OCI-LY7 (cell line): ENCODE measurements around the gene RICTOR. TPM values are rescaled to one million over a fixed set of nuclear protein-coding genes. Genes with fewer than 3 reads are reported as not detected.

Experiments used
- BruUV-seq: library from RNA; stranded (reverse); fragments of 400-500 nt; replicated peaks from 2 replicates; lab custom pipeline; 2021; lab: Mats Ljungman, UMichigan
- CTCF ChIA-PET: fragments of 300-600 bp; sonication (Branson Sonifier 250); formaldehyde crosslinking; loops from one replicate; lab custom pipeline; 2022; ENCODE audit warnings: antibody characterized with exemption; ENCODE audit not compliant: unreplicated experiment; lab: Charles Lee
- POLR2A ChIA-PET: fragments of 300-600 bp; sonication (Branson Sonifier 250); formaldehyde crosslinking; loops from one replicate; lab custom pipeline; 2022; ENCODE audit warnings: antibody characterized with exemption; lab: Charles Lee
- DNase-seq: peaks from one replicate; pipeline ENCODE4 v3.0.0-alpha.2; 2015; ENCODE audit warnings: low spot score
- H2AFZ ChIP-seq: fragments of 200-600 bp; sonication (generic), shearing (Covaris generic); 2 replicates; pipeline ENCODE4 v1.6.1; 2014; ENCODE audit warnings: mild to moderate bottlenecking, antibody characterized with exemption, low read length, moderate library complexity
- H3K27ac ChIP-seq: fragments of 200-600 bp; sonication (generic); 2 replicates; pipeline ENCODE4 v1.5.1; 2014; ENCODE audit warnings: mixed run types, low read depth, mild to moderate bottlenecking, moderate library complexity, low read length, inconsistent platforms; ENCODE audit not compliant: poor library complexity, severe bottlenecking
- H3K36me3 ChIP-seq: fragments of 200-600 bp; sonication (generic); 2 replicates; pipeline ENCODE4 v1.6.1; 2014; ENCODE audit warnings: mild to moderate bottlenecking, antibody characterized with exemption, low read length, moderate library complexity, mixed read lengths; ENCODE audit not compliant: insufficient read depth
- H3K4me1 ChIP-seq: fragments of 200-600 bp; sonication (generic); 2 replicates; pipeline ENCODE4 v1.5.1; 2014; ENCODE audit warnings: mild to moderate bottlenecking, low read length; ENCODE audit not compliant: insufficient read depth, poor library complexity, severe bottlenecking
- H3K4me2 ChIP-seq: fragments of 200-600 bp; sonication (generic); 2 replicates; pipeline ENCODE4 v1.6.1; 2014; ENCODE audit warnings: mild to moderate bottlenecking, low read length
- H3K4me3 ChIP-seq: fragments of 200-600 bp; sonication (generic); 2 replicates; pipeline ENCODE4 v1.5.1; 2014; ENCODE audit warnings: mild to moderate bottlenecking, low read depth, low read length; ENCODE audit not compliant: poor library complexity, severe bottlenecking
- H3K79me2 ChIP-seq: fragments of 200-600 bp; sonication (generic); 2 replicates; pipeline ENCODE4 v1.6.1; 2016; ENCODE audit warnings: low read depth, mild to moderate bottlenecking, low read length, moderate library complexity, mixed read lengths; ENCODE audit not compliant: insufficient read depth
- H3K9me2 ChIP-seq: fragments of 200-600 bp; sonication (generic); 2 replicates; pipeline ENCODE4 v1.6.1; 2016; ENCODE audit warnings: mild to moderate bottlenecking, low read length, mixed read lengths; ENCODE audit not compliant: insufficient read depth
- H3K9me3 ChIP-seq: fragments of 200-600 bp; sonication (generic); 2 replicates; pipeline ENCODE4 v1.6.1; 2014; ENCODE audit warnings: mild to moderate bottlenecking, mixed run types, low read length, mixed read lengths
- H4K20me1 ChIP-seq: fragments of 200-600 bp; sonication (generic); 2 replicates; pipeline ENCODE4 v1.6.1; 2014; ENCODE audit warnings: mild to moderate bottlenecking, antibody characterized with exemption, low read length, moderate library complexity, mixed read lengths; ENCODE audit not compliant: insufficient read depth
- CTCF ChIP-seq: fragments of 200-600 bp; sonication (generic); conservative IDR thresholded peaks from 2 replicates; pipeline ENCODE4 v1.5.1; 2014; ENCODE audit warnings: mild to moderate bottlenecking, antibody characterized with exemption, low read length, moderate library complexity, mixed read lengths
- EZH2phosphoT487 ChIP-seq: fragments of 200-600 bp; sonication (generic); IDR thresholded peaks from 2 replicates; pipeline ENCODE4 v1.6.1; 2018; ENCODE audit warnings: low read depth, borderline replicate concordance, mild to moderate bottlenecking, mixed run types, antibody characterized with exemption, low read length, moderate library complexity, mixed read lengths
- intact Hi-C: fragments of 100-400 bp; cut with micrococcal nuclease; formaldehyde crosslinking; loops from one replicate; pipeline ENCODE4 v1.10.0; 2022; ENCODE audit not compliant: unreplicated experiment
- total RNA-seq, 2 experiments: library from RNA; depleted of rRNA in 1 of 2; stranded (reverse); fragments of >200 nt in 1 of 2; shearing (Covaris generic) in 1 of 2; gene quantifications; 2 replicates each; pipeline ENCODE4 v1.2.3, GENCODE V29; 2014 to 2022

The RICTOR gene
- total RNA-seq, 2 experiments from 2014 or later: 10.9 to 22.9 TPM

GRCh38 chr5:38968665-38969064, 105.5 kb downstream of the RICTOR start:
- CTCF ChIA-PET: no interaction called here
- Histone ChIP-seq H3K4me1 (no peaks in the 10 kb centered on the region), H2AFZ (no peak overlapping the region), H3K27ac (no peak overlapping the region), H3K4me2 (no peak overlapping the region), H3K9me3 (no peaks in the 10 kb centered on the region), H3K79me2 (no peaks in the 10 kb centered on the region), H3K4me3 (no peak overlapping the region), H3K9me2 (0 out of 2 replicates have a peak, but pooled peaks cover 4% of the 10 kb centered on the region), H4K20me1 (no peaks in the 10 kb centered on the region), H3K36me3 (peaks cover 27% of the 10 kb centered on the region)
- intact Hi-C loops: no loop called here
- DNase-seq: no peak
- TF ChIP-seq EZH2phosphoT487 (no peak), CTCF (no peak)
- POLR2A ChIA-PET: interaction anchor here (0.9 kb wide), 1 partner anchor 23 kb away, joined by 3 read pairs; no protein-coding TSS in a partner anchor
- no TSS peak for BruUV-seq

GRCh38 chr5:38961691-38962090, 112.5 kb downstream of the RICTOR start:
- Histone ChIP-seq H2AFZ (no peak overlapping the region), H3K4me1 (no peaks in the 10 kb centered on the region), H3K9me2 (no peaks in the 10 kb centered on the region), H3K9me3 (no peaks in the 10 kb centered on the region), H3K4me2 (no peak overlapping the region), H4K20me1 (no peaks in the 10 kb centered on the region), H3K79me2 (no peaks in the 10 kb centered on the region), H3K36me3 (peaks cover 65% of the 10 kb centered on the region), H3K27ac (no peak overlapping the region), H3K4me3 (no peak overlapping the region)
- TF ChIP-seq CTCF (no peak), EZH2phosphoT487 (no peak)
- POLR2A ChIA-PET: no interaction called here
- intact Hi-C loops: no loop called here
- CTCF ChIA-PET: no interaction called here
- BruUV-seq: no TSS peak
- DNase-seq: no peak

GRCh38 chr5:38953426-38954012, 120.7 kb downstream of the RICTOR start:
- H3K9me2 ChIP-seq: no peaks in the 10 kb centered on the region
- no peak for TF ChIP-seq CTCF
- TF ChIP-seq EZH2phosphoT487: no peak
- H3K4me1 ChIP-seq: no peaks in the 10 kb centered on the region
- no peak overlapping the region for H3K27ac ChIP-seq
- H2AFZ ChIP-seq: no peak overlapping the region
- peaks cover 92% of the 10 kb centered on the region for H3K36me3 ChIP-seq
- ChIA-PET POLR2A (no interaction called here), CTCF (no interaction called here)
- H4K20me1 ChIP-seq: no peaks in the 10 kb centered on the region
- BruUV-seq: no TSS peak
- no peak for DNase-seq
- H3K9me3 ChIP-seq: no peaks in the 10 kb centered on the region
- H3K79me2 ChIP-seq: no peaks in the 10 kb centered on the region
- H3K4me2 ChIP-seq: no peak overlapping the region
- no peak overlapping the region for H3K4me3 ChIP-seq
- intact Hi-C loops: no loop called here
